Activated gamma-delta T cell treated with Interleukin-2 at 50 U/mL for 16 hours (primary cell): ENCODE results near the gene SLF1.
A peak's percentile ranks its signal among the peaks of the same experiment; 100 is the strongest.

ENCODE experiments used
- DNase-seq: peaks from one replicate; pipeline ENCODE4 v3.0.0-alpha.2; 2020

The SLF1 gene

GRCh38 chr5:94618493-94619328, at the start of gene SLF1, which contains the start of gene KIAA0825:
Gene SLF1, plus strand, starts transcription at chr5:94618669. Its CDS starts 10,142 bp downstream, at chr5:94628811.
Gene KIAA0825, minus strand, starts transcription at chr5:94618604. Its CDS starts 81,478 bp downstream, at chr5:94537126.
- peak; percentile 81 for DNase-seq

DNA sequence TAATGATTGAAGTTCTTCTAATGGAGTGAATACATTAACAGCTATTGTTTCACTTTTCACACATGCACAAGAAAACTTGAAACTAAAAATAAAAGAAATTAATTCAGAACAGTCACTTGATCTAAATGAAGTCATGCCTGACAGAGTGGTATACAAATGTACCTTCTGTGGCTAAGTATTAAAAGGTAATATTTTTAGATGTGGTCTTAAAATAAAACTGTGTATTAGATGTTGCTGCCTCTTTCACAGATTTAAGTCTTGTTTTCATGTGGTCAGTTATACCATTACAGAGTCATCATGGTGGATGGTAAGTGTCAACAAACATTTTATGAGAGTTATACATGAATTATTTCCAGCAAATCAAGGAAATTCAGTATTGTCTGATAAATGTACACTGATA, 47.1 kb upstream of the SLF1 start:
- no peak for DNase-seq

DNA sequence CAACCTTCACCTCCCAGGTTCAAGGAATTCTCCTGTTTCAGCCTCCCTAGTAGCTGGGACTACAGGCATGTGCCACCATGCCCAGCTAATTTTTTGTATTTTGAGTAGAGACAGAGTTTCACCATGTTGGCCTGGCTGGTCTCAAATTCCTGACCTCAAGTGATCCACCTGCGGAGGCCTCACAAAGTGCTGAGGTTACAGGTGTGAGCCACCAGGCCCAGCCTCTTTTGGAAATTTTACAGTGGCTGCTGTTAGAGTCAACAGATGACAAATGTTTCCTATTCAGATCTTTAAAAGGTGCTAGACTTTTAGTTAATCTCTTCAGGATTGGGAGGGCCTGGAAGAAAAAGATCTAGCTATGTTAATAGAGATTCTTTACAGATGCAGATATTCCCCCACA, 45.1 kb upstream of the SLF1 start:
- peak; percentile 4 for DNase-seq

DNA sequence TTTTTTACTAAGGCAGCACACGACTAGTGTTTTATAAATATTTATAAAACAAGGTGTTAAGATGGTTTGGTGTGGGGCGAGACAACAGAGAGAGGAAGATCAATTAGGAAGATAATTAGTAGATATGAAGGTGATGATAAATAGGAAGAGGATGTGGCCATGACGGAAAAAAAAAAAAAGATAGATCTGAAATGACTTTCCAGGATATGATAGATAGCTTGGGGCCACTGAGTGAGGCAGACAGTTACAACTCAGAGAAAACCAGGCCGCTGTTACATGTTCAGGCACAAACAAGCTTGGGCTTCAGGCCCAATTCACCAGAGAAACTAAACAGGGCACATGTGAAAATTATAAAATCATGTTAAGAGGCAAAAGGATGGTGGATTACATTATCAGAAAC, 43.3 kb upstream of the SLF1 start:
- no peak for DNase-seq

DNA sequence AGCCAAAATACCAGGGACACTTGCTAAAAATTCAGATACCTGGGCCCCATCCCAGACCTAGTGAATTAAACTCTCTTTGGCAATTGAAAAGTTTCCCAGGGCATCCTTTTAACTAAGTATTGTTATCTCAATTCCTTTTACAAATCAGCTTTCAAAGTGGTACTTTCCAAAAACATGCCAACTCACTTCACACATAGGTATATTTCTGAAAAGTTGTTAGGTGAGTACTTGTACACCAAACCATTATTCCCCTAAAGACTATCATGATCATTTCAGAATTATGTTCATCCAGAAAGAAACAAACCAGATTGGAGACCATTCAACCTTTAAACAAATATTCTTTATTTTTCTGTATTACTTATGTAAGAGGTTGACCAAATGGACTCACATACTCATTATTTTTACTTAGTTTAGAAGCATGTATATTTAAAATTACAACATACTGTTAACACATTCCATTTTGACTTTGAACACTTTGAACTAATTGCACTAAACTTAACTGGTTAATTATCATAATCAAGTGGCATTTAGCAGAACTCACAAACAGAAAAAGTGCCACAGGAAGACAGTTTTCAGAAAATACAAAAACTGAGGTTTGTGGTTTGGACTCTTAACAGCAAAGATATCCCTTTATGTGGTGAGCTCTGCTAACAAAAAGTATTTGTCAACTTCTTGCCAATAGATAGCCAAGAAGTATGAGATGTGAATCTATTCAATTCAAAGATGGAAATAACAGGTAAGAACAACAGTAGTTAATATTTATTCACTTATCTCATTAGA, 40.8 kb upstream of the SLF1 start:
- no peak for DNase-seq

DNA sequence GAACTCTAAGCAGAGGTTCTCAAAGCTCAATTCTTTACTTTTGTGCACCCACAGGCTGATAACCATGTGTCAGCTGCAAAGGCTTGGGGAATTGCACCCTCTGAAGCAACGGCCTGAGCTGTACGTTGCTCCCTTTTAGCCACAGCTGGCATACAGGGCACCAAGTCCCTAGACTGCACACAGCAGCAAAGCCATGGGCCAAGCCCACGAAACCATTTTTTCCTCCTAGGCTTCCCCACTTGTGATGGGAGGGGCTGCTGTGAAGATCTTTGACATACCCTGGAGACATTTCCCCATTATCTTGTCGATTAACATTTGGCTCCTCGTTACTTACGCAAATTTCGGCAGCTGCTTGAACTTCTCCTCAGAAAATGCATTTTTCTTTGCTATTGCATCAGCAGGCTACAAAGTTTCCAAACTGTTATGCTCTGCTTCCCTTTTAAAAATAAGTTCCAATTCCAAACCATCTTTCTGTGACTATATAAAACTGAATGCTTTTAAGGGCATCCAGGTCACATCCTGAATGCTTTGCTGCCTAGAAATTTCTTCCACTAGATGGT, 23.1 kb upstream of the SLF1 start:
- no peak for DNase-seq

GRCh38 chr5:94613583-94613982, 4.9 kb upstream of the SLF1 start:
- no peak for DNase-seq

DNA sequence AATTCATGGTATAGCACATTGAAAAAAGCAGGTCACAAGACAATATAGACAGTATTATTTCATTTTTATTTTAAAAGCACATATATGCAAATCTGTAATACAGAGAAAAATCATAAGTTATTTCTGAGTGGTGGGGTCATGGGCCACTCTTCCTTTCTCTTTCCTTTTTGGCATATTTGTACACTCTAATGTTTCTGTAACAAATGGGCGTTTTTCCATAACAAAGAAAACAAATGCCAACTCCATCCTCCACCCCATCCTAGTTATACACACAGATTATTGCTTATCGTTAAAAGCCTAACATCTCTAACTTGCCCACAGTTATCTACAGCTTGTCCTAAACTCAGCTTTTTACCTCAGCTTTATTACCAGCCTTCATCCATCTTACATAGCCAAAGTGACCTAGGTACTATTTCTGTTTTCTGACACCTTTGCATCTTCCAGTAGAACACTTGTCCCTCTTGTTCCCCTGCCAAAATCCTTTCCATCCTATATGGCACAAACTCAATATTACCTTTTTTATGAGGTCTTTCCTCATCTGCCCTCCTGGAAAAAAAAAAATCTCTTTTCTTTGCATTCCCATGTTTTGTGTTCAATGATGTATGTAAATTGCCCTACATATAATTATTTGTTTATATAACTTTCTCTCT, 4.2 kb upstream of the SLF1 start:
- no peak for DNase-seq

- DNase-seq = no peak
Observed at GRCh38 chr5:94615862-94616261, 2.6 kb upstream of the SLF1 start.

- no peak for DNase-seq
Observed at GRCh38 chr5:94618029-94618492, 408 bp upstream of the SLF1 start.

GRCh38 chr5:94620256-94620655, 1.8 kb downstream of the SLF1 start:
- no peak for DNase-seq

DNA sequence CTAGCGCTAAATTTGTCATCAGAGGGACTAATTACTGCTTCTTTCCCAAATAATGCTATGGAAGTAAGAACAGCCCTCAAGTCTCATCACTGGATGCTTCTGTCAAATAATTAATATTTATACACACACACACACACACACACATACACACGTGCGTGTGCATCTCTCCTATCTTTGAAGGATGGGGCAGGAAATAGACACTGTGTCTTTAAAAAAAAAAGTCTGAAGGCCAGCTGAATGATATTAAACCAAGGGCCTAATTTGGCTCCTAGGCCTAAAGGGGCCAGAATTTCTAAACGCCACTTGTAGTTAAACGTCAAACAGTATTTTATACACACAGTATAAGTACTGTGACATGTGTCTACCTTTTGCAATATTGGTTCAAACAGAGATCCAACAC, 3.3 kb downstream of the SLF1 start:
- no peak for DNase-seq

DNA sequence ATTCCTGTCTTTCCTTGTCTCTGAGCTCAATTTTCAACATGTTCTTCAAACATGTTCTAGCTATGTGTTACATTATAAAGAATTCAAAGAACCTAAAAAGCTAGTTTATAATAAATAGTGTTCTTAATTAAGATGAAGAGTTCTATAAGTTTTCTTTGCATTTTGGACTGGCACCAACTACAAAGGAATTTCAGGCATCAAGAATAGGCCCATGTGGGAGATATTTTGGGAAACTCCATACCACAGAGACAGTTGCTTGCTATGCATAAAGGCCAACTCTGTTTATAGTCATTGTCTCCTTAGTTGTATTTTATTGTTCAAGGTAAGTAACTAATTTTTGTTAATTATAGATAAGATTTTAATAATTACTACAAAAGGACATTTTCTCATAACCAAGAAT, 4.5 kb downstream of the SLF1 start:
- DNase-seq = no peak

- DNase-seq = no peak
Observed at GRCh38 chr5:94623877-94624276, 5.4 kb downstream of the SLF1 start.

DNA sequence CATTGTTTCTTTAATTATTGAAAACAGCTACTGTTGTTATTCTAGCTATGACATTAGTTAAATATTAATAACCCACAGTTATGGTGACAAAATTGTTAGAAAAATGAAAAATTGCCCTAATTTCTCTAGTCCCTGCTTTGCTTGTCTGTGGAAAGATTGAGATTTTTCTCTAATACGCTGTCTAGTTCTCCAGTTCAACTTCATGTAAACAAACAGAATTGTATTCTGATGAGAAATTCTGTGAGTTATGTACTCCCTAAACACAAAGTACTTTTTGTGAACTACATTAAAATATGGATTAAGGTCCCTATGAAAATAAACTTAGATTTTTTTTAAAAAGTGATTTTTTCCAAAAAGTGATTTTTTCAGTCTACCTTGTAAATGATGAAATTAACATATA, 8.7 kb downstream of the SLF1 start:
- DNase-seq = no peak

GRCh38 chr5:94632024-94632423, 13.6 kb downstream of the SLF1 start:
- DNase-seq = no peak

GRCh38 chr5:94640176-94640575, 21.7 kb downstream of the SLF1 start:
- no peak for DNase-seq

GRCh38 chr5:94645053-94645452, 26.6 kb downstream of the SLF1 start:
- DNase-seq = no peak

DNA sequence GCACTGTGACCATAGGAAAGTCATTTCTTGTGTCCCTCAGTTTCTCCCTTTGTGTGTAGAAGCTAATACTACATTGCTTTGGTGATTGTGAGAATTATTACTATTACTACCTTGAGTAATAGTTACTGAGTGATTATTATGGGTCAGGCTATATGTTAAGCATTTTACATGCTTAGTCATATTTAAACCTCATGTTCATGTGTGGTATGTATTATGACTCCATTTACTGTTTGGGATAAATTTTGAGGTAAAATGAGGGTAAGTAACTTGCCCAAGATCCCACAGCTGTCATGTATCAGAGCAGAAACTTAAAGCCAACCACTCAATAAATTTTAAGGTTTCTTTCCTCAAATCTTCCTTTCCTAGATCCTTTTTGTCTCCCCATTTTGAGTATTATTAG, 28.3 kb downstream of the SLF1 start:
- no peak for DNase-seq

- no peak for DNase-seq
Observed at GRCh38 chr5:94649874-94650273, 31.4 kb downstream of the SLF1 start.

GRCh38 chr5:94658272-94658671, 39.8 kb downstream of the SLF1 start:
- no peak for DNase-seq

GRCh38 chr5:94660506-94660905, 42.0 kb downstream of the SLF1 start:
- DNase-seq = no peak

GRCh38 chr5:94661086-94661485, 42.6 kb downstream of the SLF1 start:
- DNase-seq = no peak
